HepG2 (cell line): ENCODE measurements around the gene TGFBRAP1. TPM values are rescaled to one million over a fixed set of nuclear protein-coding genes. Genes with fewer than 3 reads are reported as not detected.

Experiments
- ATAC-seq: fragments of 200-7000 bp; cut with Tn5 transposase; 3 replicates; pipeline ENCODE4 v1.9.1; 2020; ENCODE audit warnings: mild to moderate bottlenecking, moderate library complexity
- BruUV-seq: library from RNA; stranded (reverse); fragments of 400-500 nt; replicated peaks from 2 replicates; lab custom pipeline; 2021; lab: Mats Ljungman, UMichigan
- CTCF ChIA-PET: fragments of 300-600 bp; formaldehyde crosslinking; extraction: SDS; loops from one replicate; lab custom pipeline; 2021; ENCODE audit warnings: low total read pairs, inconsistent platforms, low intra/inter-chr PET ratio; lab: Yijun Ruan, JAX
- POLR2A ChIA-PET: fragments of 350-600 bp; sonication (Branson Sonifier 250); formaldehyde crosslinking; loops from one replicate; lab custom pipeline; 2020; ENCODE audit warnings: antibody characterized with exemption, inconsistent platforms; lab: Yijun Ruan, JAX
- DNase-seq: peaks from one replicate; pipeline ENCODE4 v3.0.0-alpha.2; 2015; ENCODE audit warnings: low spot score
- FAIRE-seq: peaks from 3 replicates; lab custom pipeline; 2011; peaks lifted over from hg19 to GRCh38; lab: Jason Lieb, UNC
- H2AFZ ChIP-seq: one replicate; pipeline ENCODE4 v1.6.1; 2011; ENCODE audit warnings: low read length, inconsistent platforms
- H3K27ac ChIP-seq: fragments of 300-600 bp; 3 replicates; pipeline ENCODE4 v1.8.0; 2011; ENCODE audit warnings: mixed run types, mild to moderate bottlenecking, mixed read lengths, low read length, inconsistent platforms; ENCODE audit not compliant: insufficient read depth; ENCODE audit errors: extremely low read length
- H3K27me3 ChIP-seq, 2 experiments: fragments of 200-600 bp in 1 of 2; 2 replicates in 1 of 2; 3 replicates in 1 of 2; pipeline versions ENCODE4 v1.6.0 to v1.8.0; 2011; ENCODE audit warnings: low read length in 2 of 2, mild to moderate bottlenecking in 2 of 2, moderate library complexity in 2 of 2, inconsistent platforms in 1 of 2; ENCODE audit not compliant: insufficient read depth in 2 of 2, control insufficient read depth in 1 of 2
- H3K36me3 ChIP-seq, 2 experiments: fragments of 200-600 bp in 1 of 2; replicated peaks in 1 of 2; 2 replicates in 1 of 2; 3 replicates in 1 of 2; pipeline versions ENCODE4 v1.5.1 to v1.8.0; 2011; ENCODE audit warnings: low read length in 2 of 2, inconsistent platforms in 1 of 2; ENCODE audit not compliant: insufficient read depth in 2 of 2, control insufficient read depth in 1 of 2
- H3K4me1 ChIP-seq: 2 replicates; pipeline ENCODE4 v1.5.1; 2012; ENCODE audit warnings: low read length, inconsistent platforms; ENCODE audit not compliant: insufficient read depth
- H3K4me2 ChIP-seq: 2 replicates; pipeline ENCODE4 v1.6.0; 2011; ENCODE audit warnings: low read depth, low read length, inconsistent platforms
- H3K4me3 ChIP-seq, 3 experiments: fragments of 200-600 bp in 1 of 3; sonication (generic), shearing (Covaris generic) in 1 of 3; replicated peaks in 1 of 3; 2 replicates each; pipeline ENCODE4 v1.5.1; 2011 to 2016; ENCODE audit warnings: low read length in 3 of 3, inconsistent platforms in 2 of 3, low read depth in 2 of 3, mild to moderate bottlenecking in 2 of 3, control low read depth in 1 of 3, mixed read lengths in 1 of 3; ENCODE audit not compliant: insufficient read depth in 1 of 3
- H3K79me2 ChIP-seq: one replicate; pipeline ENCODE4 v1.6.1; 2011; ENCODE audit warnings: low read length, inconsistent platforms; ENCODE audit not compliant: insufficient read depth
- H3K9ac ChIP-seq: 2 replicates; pipeline ENCODE4 v1.6.0; 2011; ENCODE audit warnings: mild to moderate bottlenecking, low read depth, low read length, inconsistent platforms; ENCODE audit not compliant: insufficient read depth
- H3K9me3 ChIP-seq: 2 replicates; pipeline ENCODE4 v1.5.1; 2012; ENCODE audit warnings: mild to moderate bottlenecking, low read length
- H4K20me1 ChIP-seq: 2 replicates; pipeline ENCODE4 v1.6.0; 2011; ENCODE audit warnings: inconsistent platforms, mild to moderate bottlenecking, low read length, moderate library complexity; ENCODE audit not compliant: insufficient read depth
- NR2F1 ChIP-seq, 2 experiments: fragments of 450-650 bp in 1 of 2; formaldehyde crosslinking in 1 of 2; IDR thresholded peaks; 2 replicates each; pipeline versions ENCODE4 v1.5.0 to v1.6.1; 2016 to 2020; ENCODE audit warnings: mild to moderate bottlenecking in 1 of 2, missing compliant biosample characterization in 1 of 2, missing genetic modification reagents in 1 of 2, moderate library complexity in 1 of 2
- ZNF30 ChIP-seq: sonication (generic); formaldehyde crosslinking; IDR thresholded peaks from 2 replicates; pipeline ENCODE4 v1.5.0; 2020; ENCODE audit warnings: mild to moderate bottlenecking, missing genetic modification reagents
- ZNF317 ChIP-seq: sonication (generic); formaldehyde crosslinking; IDR thresholded peaks from 2 replicates; pipeline ENCODE4 v1.5.0; 2020; ENCODE audit warnings: mild to moderate bottlenecking, missing genetic modification reagents
- ZSCAN21 ChIP-seq: sonication (generic); formaldehyde crosslinking; IDR thresholded peaks from 2 replicates; pipeline ENCODE4 v1.8.0; 2022; ENCODE audit warnings: mild to moderate bottlenecking, missing genetic modification reagents, moderate library complexity, borderline replicate concordance
- WGBS: methylation state at CpG from one replicate; pipeline ENCODE4 v1.1.6; 2017; ENCODE audit warnings: low lambda C conversion rate; 5-methylcytosine and 5-hydroxymethylcytosine counted together
- in situ Hi-C: cut with HindIII; loops from 2 replicates; pipeline ENCODE4 v1.10.0; 2017; ENCODE audit warnings: low pct_unique_long_range_greater_than_20kb; ENCODE audit not compliant: extremely low pct_ligation_motif_present
- intact Hi-C: fragments of 100-400 bp; cut with micrococcal nuclease; formaldehyde crosslinking; loops from one replicate; pipeline ENCODE4 v1.10.0; 2022; ENCODE audit not compliant: unreplicated experiment
- polyA plus RNA-seq, 8 experiments: library from polyadenylated mRNA; depleted of rRNA in 3 of 8; stranded (reverse) in 7 of 8; unstranded in 1 of 8; fragments of >200 nt; fragmentation: Illumina TruSeq in 4 of 8; extraction: Trizol in 4 of 8; gene quantifications; 2 replicates each; pipeline versions ENCODE4 v1.2.1 to v1.2.3, GENCODE V29; 2011 to 2016; ENCODE audit warnings: low read depth in 4 of 8, missing spikeins in 1 of 8, mixed read lengths in 1 of 8; ENCODE audit not compliant: insufficient read depth in 1 of 8
- total RNA-seq, 5 experiments: library from RNA; depleted of rRNA; stranded (reverse); fragments of >200 nt; fragmentation: Illumina TruSeq; extraction: Trizol; gene quantifications; 2 replicates each; pipeline ENCODE4 v1.2.3, GENCODE V29; 2016; ENCODE audit warnings: low read depth in 1 of 5
- TF ChIP-seq, protein P1 (sequence below): sonication (generic); formaldehyde crosslinking; IDR thresholded peaks from 2 replicates; pipeline ENCODE4 v1.8.1; 2022; ENCODE audit warnings: mild to moderate bottlenecking, missing genetic modification reagents
- TF ChIP-seq, protein P2 (sequence below): sonication (generic); formaldehyde crosslinking; IDR thresholded peaks from 2 replicates; pipeline ENCODE4 v1.9.0; 2021; ENCODE audit warnings: missing genetic modification reagents, mild to moderate bottlenecking, borderline replicate concordance

TGFBRAP1 gene
- total and polyA plus RNA-seq, 2 of the 13 experiments (the other 11 are each of a cell fraction or from before 2014, with no cell fraction given): 12.7 to 22.9 TPM

DNA sequence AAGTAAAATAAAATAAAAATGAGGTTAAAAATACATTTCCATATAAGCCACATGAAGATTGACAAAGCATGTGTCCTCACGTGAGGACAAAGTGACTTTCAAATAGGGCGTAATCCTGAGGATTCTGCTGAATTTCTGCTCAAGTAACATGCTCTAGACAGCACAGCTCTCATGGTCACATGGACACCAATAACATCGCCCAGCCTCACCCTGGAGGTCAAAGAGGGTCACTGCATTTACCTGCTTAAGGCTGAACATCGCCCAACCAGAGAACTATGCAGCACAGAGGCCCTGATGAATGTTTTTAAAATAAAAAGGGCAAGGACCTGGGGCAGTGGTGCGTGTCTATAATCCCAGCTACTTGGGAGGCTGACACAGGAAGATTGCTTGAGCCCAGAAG, 30.2 kb downstream of the TGFBRAP1 start:
- Histone ChIP-seq H3K4me1 (no peaks in the 10 kb centered on the region), H3K27me3 (no peaks in the 10 kb centered on the region), H3K36me3 (peaks cover 17 to 66% of the 10 kb centered on the region in 2 experiments), H3K9ac (no peak overlapping the region), H4K20me1 (0 out of 2 replicates have a peak, but pooled peaks cover 3% of the 10 kb centered on the region), H3K4me3 (no peak overlapping the region), H3K4me2 (no peak overlapping the region), H2AFZ (no peak overlapping the region), H3K9me3 (no peaks in the 10 kb centered on the region), H3K79me2 (peaks cover 27% of the 10 kb centered on the region), H3K27ac (no peak overlapping the region)
- no TSS peak for BruUV-seq
- DNase-seq (peak; percentile 23), FAIRE-seq (no peak), ATAC-seq (peak; percentile 92)
- in situ Hi-C loops: no loop called here
- WGBS: 89% methylated on average over 5 of the region's 5 CpGs
- ChIA-PET POLR2A (no interaction called here), CTCF (no interaction called here)
- no peak for TF ChIP-seq ZNF317 (CRISPR knock-in tag)
- no peak for TF ChIP-seq NR2F1 (CRISPR knock-in tag; IDR thresholded peaks at IDR 0.05)
- no peak for TF ChIP-seq ZSCAN21 (CRISPR knock-in tag)
- TF ChIP-seq ZNF30 (CRISPR knock-in tag): no peak
- TF ChIP-seq, protein P1, sequence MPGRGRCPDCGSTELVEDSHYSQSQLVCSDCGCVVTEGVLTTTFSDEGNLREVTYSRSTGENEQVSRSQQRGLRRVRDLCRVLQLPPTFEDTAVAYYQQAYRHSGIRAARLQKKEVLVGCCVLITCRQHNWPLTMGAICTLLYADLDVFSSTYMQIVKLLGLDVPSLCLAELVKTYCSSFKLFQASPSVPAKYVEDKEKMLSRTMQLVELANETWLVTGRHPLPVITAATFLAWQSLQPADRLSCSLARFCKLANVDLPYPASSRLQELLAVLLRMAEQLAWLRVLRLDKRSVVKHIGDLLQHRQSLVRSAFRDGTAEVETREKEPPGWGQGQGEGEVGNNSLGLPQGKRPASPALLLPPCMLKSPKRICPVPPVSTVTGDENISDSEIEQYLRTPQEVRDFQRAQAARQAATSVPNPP: no peak
- TF ChIP-seq, protein P2, sequence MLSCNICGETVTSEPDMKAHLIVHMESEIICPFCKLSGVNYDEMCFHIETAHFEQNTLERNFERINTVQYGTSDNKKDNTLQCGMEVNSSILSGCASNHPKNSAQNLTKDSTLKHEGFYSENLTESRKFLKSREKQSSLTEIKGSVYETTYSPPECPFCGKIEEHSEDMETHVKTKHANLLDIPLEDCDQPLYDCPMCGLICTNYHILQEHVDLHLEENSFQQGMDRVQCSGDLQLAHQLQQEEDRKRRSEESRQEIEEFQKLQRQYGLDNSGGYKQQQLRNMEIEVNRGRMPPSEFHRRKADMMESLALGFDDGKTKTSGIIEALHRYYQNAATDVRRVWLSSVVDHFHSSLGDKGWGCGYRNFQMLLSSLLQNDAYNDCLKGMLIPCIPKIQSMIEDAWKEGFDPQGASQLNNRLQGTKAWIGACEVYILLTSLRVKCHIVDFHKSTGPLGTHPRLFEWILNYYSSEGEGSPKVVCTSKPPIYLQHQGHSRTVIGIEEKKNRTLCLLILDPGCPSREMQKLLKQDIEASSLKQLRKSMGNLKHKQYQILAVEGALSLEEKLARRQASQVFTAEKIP (CRISPR knock-in tag): no peak
- intact Hi-C loops: no loop called here
